Stimulated activated CD8-positive, alpha-beta memory T cell treated with anti-CD3 and anti-CD28 coated beads, Interleukin-15, amount 100 ng/mL, for 1 hour (primary cell): ENCODE data around the gene SLAMF7.
"Not testable (repeated sequence)": the region's sequence is repeated elsewhere in the genome, so short reads cannot be mapped to it uniquely, and the experiment has no call there.

Source experiments
- DNase-seq: peaks from one replicate; pipeline ENCODE4 v3.0.0-alpha.2; 2020; ENCODE audit warnings: low read depth

SLAMF7 gene

GRCh38 chr1:160720356-160721085, 18.5 kb upstream of the SLAMF7 start:
- no peak for DNase-seq

GRCh38 chr1:160721473-160721872, 17.6 kb upstream of the SLAMF7 start:
- no peak for DNase-seq

- no peak for DNase-seq
Observed at GRCh38 chr1:160722726-160723125, 16.3 kb upstream of the SLAMF7 start.

- DNase-seq: no peak
Observed at GRCh38 chr1:160723332-160723731, 15.7 kb upstream of the SLAMF7 start.

GRCh38 chr1:160724465-160725242, 14.4 kb upstream of the SLAMF7 start:
- no peak for DNase-seq

GRCh38 chr1:160726114-160726497, 12.9 kb upstream of the SLAMF7 start:
- no peak for DNase-seq

GRCh38 chr1:160726498-160727315, 12.3 kb upstream of the SLAMF7 start:
- peak; percentile 31 for DNase-seq

- no peak for DNase-seq
Observed at GRCh38 chr1:160727316-160727640, 11.8 kb upstream of the SLAMF7 start.

GRCh38 chr1:160731564-160731963, 7.5 kb upstream of the SLAMF7 start:
- not testable (repeated sequence) for DNase-seq

GRCh38 chr1:160731990-160732389, 7.1 kb upstream of the SLAMF7 start:
- DNase-seq: no peak

GRCh38 chr1:160733898-160734297, 5.1 kb upstream of the SLAMF7 start:
- no peak for DNase-seq

- no peak for DNase-seq
Observed at GRCh38 chr1:160734301-160734700, 4.7 kb upstream of the SLAMF7 start.

GRCh38 chr1:160738271-160738670, 776 bp upstream of the SLAMF7 start:
- DNase-seq: no peak

- no peak for DNase-seq
Observed at GRCh38 chr1:160740133-160740688, 1.2 kb downstream of the SLAMF7 start.

GRCh38 chr1:160741092-160741501, 2.0 kb downstream of the SLAMF7 start:
- DNase-seq: no peak

GRCh38 chr1:160741612-160742348, 2.7 kb downstream of the SLAMF7 start:
- no peak for DNase-seq

- no peak for DNase-seq
Observed at GRCh38 chr1:160742428-160743127, 3.5 kb downstream of the SLAMF7 start.

GRCh38 chr1:160743266-160743665, 4.2 kb downstream of the SLAMF7 start:
- DNase-seq: no peak

- no peak for DNase-seq
Observed at GRCh38 chr1:160744199-160744851, 5.3 kb downstream of the SLAMF7 start.

GRCh38 chr1:160744852-160745520, 5.9 kb downstream of the SLAMF7 start:
- no peak for DNase-seq
